Kidney tubule cell (primary cell): ENCODE measurements around the gene MYBPC1.

Source experiments
- DNase-seq: peaks from one replicate; pipeline ENCODE4 v3.0.0-alpha.2; 2018; ENCODE audit warnings: low spot score

Gene MYBPC1

GRCh38 chr12:101695706-101696105 is 100.9 kb downstream of the MYBPC1 start:
- DNase-seq: peak; percentile 55

GRCh38 chr12:101696251-101697196 is 101.8 kb downstream of the MYBPC1 start:
- DNase-seq: no peak

GRCh38 chr12:101697197-101697929 is 102.6 kb downstream of the MYBPC1 start, which contains the start of gene CHPT1:
CHPT1 (plus strand) TSS chr12:101697640; CDS start chr12:101697862, 222 bp downstream.
- peak; percentile 47 for DNase-seq

GRCh38 chr12:101697930-101698799 is 103.4 kb downstream of the MYBPC1 start:
- DNase-seq: peak; percentile 53

- DNase-seq: no peak
Measured at GRCh38 chr12:101698800-101699347, 104.1 kb downstream of the MYBPC1 start.

GRCh38 chr12:101700299-101700820 is 105.6 kb downstream of the MYBPC1 start:
- DNase-seq: no peak

GRCh38 chr12:101703487-101703886 is 108.7 kb downstream of the MYBPC1 start:
- no peak for DNase-seq

- DNase-seq: no peak
Measured at GRCh38 chr12:101706403-101706802, 111.6 kb downstream of the MYBPC1 start.

- DNase-seq: no peak
Measured at GRCh38 chr12:101707131-101707782, 112.5 kb downstream of the MYBPC1 start.

GRCh38 chr12:101710288-101710687 is 115.5 kb downstream of the MYBPC1 start:
- no peak for DNase-seq

GRCh38 chr12:101713059-101713682 is 118.4 kb downstream of the MYBPC1 start:
- no peak for DNase-seq

- DNase-seq: no peak
Measured at GRCh38 chr12:101713930-101714329, 119.2 kb downstream of the MYBPC1 start.

GRCh38 chr12:101714877-101715444 is 120.2 kb downstream of the MYBPC1 start:
- DNase-seq: no peak

GRCh38 chr12:101719566-101719965 is 124.8 kb downstream of the MYBPC1 start:
- DNase-seq: no peak

GRCh38 chr12:101720118-101720517 is 125.3 kb downstream of the MYBPC1 start:
- DNase-seq: no peak

GRCh38 chr12:101722392-101722791 is 127.6 kb downstream of the MYBPC1 start:
- no peak for DNase-seq

GRCh38 chr12:101727098-101727497 is 132.3 kb downstream of the MYBPC1 start:
- DNase-seq: no peak

- DNase-seq: no peak
Measured at GRCh38 chr12:101729842-101730241, 135.1 kb downstream of the MYBPC1 start.

GRCh38 chr12:101732318-101732717 is 137.5 kb downstream of the MYBPC1 start:
- DNase-seq: no peak

- peak; percentile 25 for DNase-seq
Measured at GRCh38 chr12:101733166-101733565, 138.4 kb downstream of the MYBPC1 start.
